GM23248 (cell line): ENCODE measurements around the gene KDM4D.

ENCODE experiments used
- EZH2 ChIP-seq: fragments of 200-600 bp; sonication (generic); IDR thresholded peaks from 2 replicates; pipeline ENCODE4 v1.6.1; 2018; ENCODE audit warnings: antibody characterized with exemption, mild to moderate bottlenecking; ENCODE audit not compliant: insufficient read depth, poor library complexity, severe bottlenecking
- EZH2phosphoT487 ChIP-seq: fragments of 200-600 bp; sonication (generic); IDR thresholded peaks from 2 replicates; pipeline ENCODE4 v1.6.1; 2018; ENCODE audit warnings: antibody characterized with exemption, moderate library complexity, mild to moderate bottlenecking, low read depth; ENCODE audit not compliant: insufficient read depth

DNA sequence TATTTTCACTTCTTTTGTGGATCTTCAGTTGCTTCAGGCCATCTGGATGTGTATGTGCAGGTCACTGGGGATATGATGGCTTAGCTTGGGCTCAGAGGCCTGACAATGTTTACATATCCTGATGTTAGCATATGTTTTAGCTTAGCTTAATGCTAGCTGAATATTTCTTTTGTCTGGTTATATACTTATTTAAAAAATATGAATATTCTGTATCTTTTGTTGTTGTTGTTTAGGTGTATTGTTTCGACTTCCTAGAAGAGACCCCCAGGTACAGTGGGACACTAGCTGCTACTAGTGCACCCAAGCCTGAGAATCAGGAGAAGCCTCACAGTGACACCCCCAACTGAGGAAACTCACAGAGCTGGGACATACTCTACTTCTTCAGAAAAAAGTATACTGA lies 51.4 kb downstream of the KDM4D start, which contains the start of gene KDM4E:
- no peak for TF ChIP-seq EZH2phosphoT487
- no peak for TF ChIP-seq EZH2
